Thoracic aorta (tissue), 2 donors: ENCODE results near the gene IGF2. TPM values are rescaled to one million over a fixed set of nuclear protein-coding genes. Genes with fewer than 3 reads are reported as not detected.
"Not testable (repeated sequence)": the region's sequence is repeated elsewhere in the genome, so short reads cannot be mapped to it uniquely, and the experiment has no call there.

Experiments
- ATAC-seq: fragments of 150-250 bp; one replicate; pipeline ENCODE4 v1.8.0; 2017; ENCODE audit warnings: low read depth; ENCODE audit not compliant: insufficient number of reproducible peaks, low FRiP score
- DNase-seq: peaks from one replicate; pipeline ENCODE4 v3.0.0-alpha.2; 2020; ENCODE audit warnings: low spot score
- H3K27ac ChIP-seq, 2 donors: fragments of 200-600 bp; sonication (generic); 1 replicate in 1 of 2; 2 replicates in 1 of 2; pipeline ENCODE4 v1.5.1; 2016; ENCODE audit warnings: mild to moderate bottlenecking in 2 of 2, moderate library complexity in 2 of 2
- H3K27me3 ChIP-seq: fragments of 200-600 bp; sonication (generic); replicated peaks from 2 replicates; pipeline ENCODE4 v1.6.0; 2016; ENCODE audit warnings: mild to moderate bottlenecking; ENCODE audit not compliant: insufficient read depth
- H3K36me3 ChIP-seq: fragments of 200-600 bp; sonication (generic); one replicate; pipeline ENCODE4 v1.5.1; 2016
- H3K4me1 ChIP-seq, 2 donors: fragments of 200-600 bp; sonication (generic); 1 replicate in 1 of 2; 2 replicates in 1 of 2; pipeline versions ENCODE4 v1.5.1 to v1.6.0; 2016; ENCODE audit warnings: low read depth in 2 of 2, mild to moderate bottlenecking in 1 of 2; ENCODE audit not compliant: control insufficient read depth in 1 of 2
- H3K4me3 ChIP-seq: fragments of 200-600 bp; sonication (generic); 2 replicates; pipeline ENCODE4 v1.5.1; 2016; ENCODE audit warnings: mild to moderate bottlenecking
- H3K9me3 ChIP-seq: fragments of 200-600 bp; sonication (generic); 2 replicates; pipeline ENCODE4 v1.5.1; 2016
- CTCF ChIP-seq: fragments of 200-600 bp; sonication (generic); IDR thresholded peaks from one replicate; pipeline ENCODE4 v1.5.1; 2019; ENCODE audit warnings: antibody characterized with exemption
- total RNA-seq, 2 donors: library from RNA; depleted of rRNA; stranded (reverse); fragments of >200 nt; gene quantifications; one replicate each; pipeline versions ENCODE4 v1.1.0 to v1.2.3, GENCODE V29; 2016

Gene IGF2
- total RNA-seq, 2 donors from 2014 or later = 31.7 to 39.4 TPM

GRCh38 chr11:2178906-2179494 lies 39.8 kb upstream of the IGF2 start:
- Histone ChIP-seq H3K36me3 (no peaks in the 10 kb centered on the region), H3K27ac (no peak overlapping the region), H3K4me1 (no peaks in the 10 kb centered on the region), H3K27me3 (no peaks in the 10 kb centered on the region), H3K9me3 (no peaks in the 10 kb centered on the region), H3K4me3 (no peak overlapping the region)
- TF ChIP-seq CTCF = no peak
- DNase-seq (no peak), ATAC-seq (no peak)

- not testable (repeated sequence) for H3K4me3 ChIP-seq, H3K9me3 ChIP-seq, H3K4me1 ChIP-seq, H3K36me3 ChIP-seq, ATAC-seq, H3K27me3 ChIP-seq, DNase-seq, H3K27ac ChIP-seq
These were observed 39.0 kb upstream of the IGF2 start for GRCh38 chr11:2178055-2178773.

GRCh38 chr11:2177076-2177475 lies 37.9 kb upstream of the IGF2 start:
- no peak overlapping the region for H3K4me3 ChIP-seq
- no peaks in the 10 kb centered on the region for H3K9me3 ChIP-seq
- no peak for TF ChIP-seq CTCF
- no peaks in the 10 kb centered on the region for H3K27me3 ChIP-seq
- no peak for DNase-seq
- no peak for ATAC-seq
- H3K27ac ChIP-seq = no peak overlapping the region
- H3K4me1 ChIP-seq = no peaks in the 10 kb centered on the region
- H3K36me3 ChIP-seq = no peaks in the 10 kb centered on the region

GRCh38 chr11:2176389-2176900 lies 37.3 kb upstream of the IGF2 start:
- DNase-seq (no peak), ATAC-seq (no peak)
- no peak overlapping the region for H3K27ac ChIP-seq
- H3K27me3 ChIP-seq = no peaks in the 10 kb centered on the region
- no peak for TF ChIP-seq CTCF
- no peaks in the 10 kb centered on the region for H3K4me1 ChIP-seq
- H3K9me3 ChIP-seq = no peaks in the 10 kb centered on the region
- no peak overlapping the region for H3K4me3 ChIP-seq
- no peaks in the 10 kb centered on the region for H3K36me3 ChIP-seq

- DNase-seq (no peak), ATAC-seq (no peak)
- H3K9me3 ChIP-seq = no peaks in the 10 kb centered on the region
- H3K4me3 ChIP-seq = no peak overlapping the region
- no peaks in the 10 kb centered on the region for H3K36me3 ChIP-seq
- H3K27ac ChIP-seq = no peak overlapping the region
- no peaks in the 10 kb centered on the region for H3K27me3 ChIP-seq
- no peaks in the 10 kb centered on the region for H3K4me1 ChIP-seq
- TF ChIP-seq CTCF = no peak
These were observed 36.5 kb upstream of the IGF2 start for GRCh38 chr11:2175659-2176058.
